MM.1S (cell line): Measurements from ENCODE around the gene TXK.

Experiments used
- DNase-seq: peaks from one replicate; pipeline ENCODE4 v3.0.0-alpha.2; 2015
- H2AFZ ChIP-seq: fragments of 300-600 bp; sonication (generic); 2 replicates; pipeline ENCODE4 v1.6.0; 2016; ENCODE audit warnings: antibody characterized with exemption, low read length
- H3F3A ChIP-seq: fragments of 300-600 bp; sonication (generic); 2 replicates; pipeline ENCODE4 v1.6.1; 2016; ENCODE audit warnings: mild to moderate bottlenecking, antibody characterized with exemption, low read length, moderate library complexity, mixed read lengths; ENCODE audit not compliant: insufficient read depth
- H3K27ac ChIP-seq: fragments of 300-600 bp; sonication (generic); 2 replicates; pipeline ENCODE4 v1.5.1; 2016; ENCODE audit warnings: mild to moderate bottlenecking, low read length
- H3K27me3 ChIP-seq: fragments of 300-600 bp; sonication (generic); replicated peaks from 2 replicates; pipeline ENCODE4 v1.6.0; 2016; ENCODE audit warnings: low read length; ENCODE audit not compliant: insufficient read depth
- H3K36me3 ChIP-seq: fragments of 300-600 bp; sonication (generic); replicated peaks from 2 replicates; pipeline ENCODE4 v1.6.1; 2016; ENCODE audit warnings: mild to moderate bottlenecking, low read length, mixed read lengths; ENCODE audit not compliant: insufficient read depth
- H3K4me1 ChIP-seq: fragments of 300-600 bp; sonication (generic); 2 replicates; pipeline ENCODE4 v1.6.1; 2016; ENCODE audit warnings: low read length, mixed read lengths
- H3K4me2 ChIP-seq: fragments of 300-600 bp; sonication (generic); 2 replicates; pipeline ENCODE4 v1.6.0; 2016; ENCODE audit warnings: low read depth, low read length
- H3K4me3 ChIP-seq: fragments of 300-600 bp; sonication (generic); 2 replicates; pipeline ENCODE4 v1.5.1; 2016; ENCODE audit warnings: low read length, mixed read lengths
- H3K79me2 ChIP-seq: fragments of 300-600 bp; sonication (generic); 2 replicates; pipeline ENCODE4 v1.6.1; 2016; ENCODE audit warnings: mixed run types, low read length, mixed read lengths
- H3K9ac ChIP-seq: fragments of 300-600 bp; sonication (generic); 2 replicates; pipeline ENCODE4 v1.6.1; 2016; ENCODE audit warnings: low read length, mixed read lengths
- H3K9me2 ChIP-seq: fragments of 300-600 bp; sonication (generic); replicated peaks from 2 replicates; pipeline ENCODE4 v1.6.1; 2016; ENCODE audit warnings: mild to moderate bottlenecking, low read length, mixed read lengths; ENCODE audit not compliant: insufficient read depth
- H3K9me3 ChIP-seq: fragments of 300-600 bp; sonication (generic); replicated peaks from 2 replicates; pipeline ENCODE4 v1.6.1; 2016; ENCODE audit warnings: mild to moderate bottlenecking, low read length, mixed read lengths; ENCODE audit not compliant: insufficient read depth
- H4K20me1 ChIP-seq: fragments of 300-600 bp; sonication (generic); 2 replicates; pipeline ENCODE4 v1.6.1; 2016; ENCODE audit warnings: mild to moderate bottlenecking, low read length, moderate library complexity, mixed read lengths; ENCODE audit not compliant: insufficient read depth
- EZH2 ChIP-seq: fragments of 300-600 bp; sonication (generic); optimal IDR thresholded peaks from 2 replicates; pipeline ENCODE3; 2017; ENCODE audit warnings: low read depth, mild to moderate bottlenecking, antibody characterized with exemption, low read length, mixed read lengths
- EZH2phosphoT487 ChIP-seq: fragments of 300-600 bp; sonication (generic); IDR thresholded peaks from 2 replicates; pipeline ENCODE4 v1.6.1; 2018; ENCODE audit warnings: antibody characterized with exemption, low read length
- TF ChIP-seq, protein P1 (sequence below): fragments of 300-600 bp; sonication (generic); IDR thresholded peaks from 2 replicates; pipeline ENCODE4 v1.5.1; 2016; ENCODE audit warnings: antibody characterized with exemption, low read length, mixed read lengths

The TXK gene

DNA sequence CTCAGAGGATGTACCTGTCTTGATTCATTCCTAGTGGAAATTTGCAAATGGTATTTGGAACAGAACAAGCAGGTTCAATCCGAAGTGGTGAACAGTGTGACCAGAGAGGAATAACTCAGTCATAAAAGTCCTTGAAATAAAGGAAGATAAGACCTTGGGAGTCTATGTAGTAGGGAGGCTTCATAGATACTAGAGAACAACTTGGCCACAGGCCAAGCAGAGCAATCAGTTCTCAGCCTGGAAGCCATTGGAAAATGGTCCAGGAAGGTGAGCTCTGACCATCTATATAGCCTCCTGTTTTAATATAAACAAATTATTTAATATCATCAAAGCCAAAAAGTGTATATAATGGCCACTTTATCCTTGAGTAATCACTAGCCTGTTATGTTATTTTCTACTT is 11.3 kb downstream of the TXK start:
- Histone ChIP-seq H4K20me1 (no peaks in the 10 kb centered on the region), H3K79me2 (no peaks in the 10 kb centered on the region), H3K9me3 (no peaks in the 10 kb centered on the region), H3K9me2 (no peaks in the 10 kb centered on the region), H3K9ac (no peak overlapping the region), H3K4me2 (no peak overlapping the region), H3K4me1 (peaks cover 5% of the 10 kb centered on the region; the same call in 1 of the 2 replicates), H2AFZ (no peak overlapping the region), H3K36me3 (no peaks in the 10 kb centered on the region), H3K27me3 (no peaks in the 10 kb centered on the region), H3F3A (0 out of 2 replicates have a peak, but pooled peaks cover 3% of the 10 kb centered on the region), H3K4me3 (no peak overlapping the region), H3K27ac (no peak overlapping the region)
- no peak for DNase-seq
- TF ChIP-seq, protein P1, sequence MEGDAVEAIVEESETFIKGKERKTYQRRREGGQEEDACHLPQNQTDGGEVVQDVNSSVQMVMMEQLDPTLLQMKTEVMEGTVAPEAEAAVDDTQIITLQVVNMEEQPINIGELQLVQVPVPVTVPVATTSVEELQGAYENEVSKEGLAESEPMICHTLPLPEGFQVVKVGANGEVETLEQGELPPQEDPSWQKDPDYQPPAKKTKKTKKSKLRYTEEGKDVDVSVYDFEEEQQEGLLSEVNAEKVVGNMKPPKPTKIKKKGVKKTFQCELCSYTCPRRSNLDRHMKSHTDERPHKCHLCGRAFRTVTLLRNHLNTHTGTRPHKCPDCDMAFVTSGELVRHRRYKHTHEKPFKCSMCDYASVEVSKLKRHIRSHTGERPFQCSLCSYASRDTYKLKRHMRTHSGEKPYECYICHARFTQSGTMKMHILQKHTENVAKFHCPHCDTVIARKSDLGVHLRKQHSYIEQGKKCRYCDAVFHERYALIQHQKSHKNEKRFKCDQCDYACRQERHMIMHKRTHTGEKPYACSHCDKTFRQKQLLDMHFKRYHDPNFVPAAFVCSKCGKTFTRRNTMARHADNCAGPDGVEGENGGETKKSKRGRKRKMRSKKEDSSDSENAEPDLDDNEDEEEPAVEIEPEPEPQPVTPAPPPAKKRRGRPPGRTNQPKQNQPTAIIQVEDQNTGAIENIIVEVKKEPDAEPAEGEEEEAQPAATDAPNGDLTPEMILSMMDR, result no peak
- TF ChIP-seq EZH2phosphoT487, result no peak
- TF ChIP-seq EZH2, result no peak

GRCh38 chr4:48121180-48121579 is 12.9 kb downstream of the TXK start:
- H3K9ac ChIP-seq, result no peak overlapping the region
- H3F3A ChIP-seq, result no peaks in the 10 kb centered on the region
- H3K9me2 ChIP-seq, result no peaks in the 10 kb centered on the region
- H4K20me1 ChIP-seq, result no peaks in the 10 kb centered on the region
- no peaks in the 10 kb centered on the region for H3K79me2 ChIP-seq
- H2AFZ ChIP-seq, result no peak overlapping the region
- H3K27ac ChIP-seq, result no peak overlapping the region
- no peak overlapping the region for H3K4me3 ChIP-seq
- no peak for DNase-seq
- no peak overlapping the region for H3K4me2 ChIP-seq
- H3K9me3 ChIP-seq, result no peaks in the 10 kb centered on the region
- no peaks in the 10 kb centered on the region for H3K4me1 ChIP-seq
- H3K27me3 ChIP-seq, result no peaks in the 10 kb centered on the region
- TF ChIP-seq EZH2 (no peak), EZH2phosphoT487 (no peak)
- TF ChIP-seq, protein P1, result no peak
- no peaks in the 10 kb centered on the region for H3K36me3 ChIP-seq

- no peak overlapping the region for H3K9ac ChIP-seq
- H3K79me2 ChIP-seq, result no peaks in the 10 kb centered on the region
- no peak overlapping the region for H3K4me3 ChIP-seq
- H2AFZ ChIP-seq, result no peak overlapping the region
- TF ChIP-seq EZH2, result no peak
- TF ChIP-seq, protein P1, result no peak
- no peak for TF ChIP-seq EZH2phosphoT487
- no peaks in the 10 kb centered on the region for H3K36me3 ChIP-seq
- H4K20me1 ChIP-seq, result no peaks in the 10 kb centered on the region
- no peaks in the 10 kb centered on the region for H3K27me3 ChIP-seq
- no peak overlapping the region for H3K4me2 ChIP-seq
- no peaks in the 10 kb centered on the region for H3K9me2 ChIP-seq
- H3K4me1 ChIP-seq, result no peaks in the 10 kb centered on the region
- no peak for DNase-seq
- no peaks in the 10 kb centered on the region for H3F3A ChIP-seq
- H3K9me3 ChIP-seq, result no peaks in the 10 kb centered on the region
- H3K27ac ChIP-seq, result no peak overlapping the region
These were observed 13.9 kb downstream of the TXK start for GRCh38 chr4:48120132-48120531.

GRCh38 chr4:48119646-48120045 is 14.4 kb downstream of the TXK start:
- H2AFZ ChIP-seq, result no peak overlapping the region
- no peaks in the 10 kb centered on the region for H3K4me1 ChIP-seq
- H3K79me2 ChIP-seq, result no peaks in the 10 kb centered on the region
- H3K27ac ChIP-seq, result no peak overlapping the region
- H3K4me3 ChIP-seq, result no peak overlapping the region
- no peaks in the 10 kb centered on the region for H3K9me2 ChIP-seq
- TF ChIP-seq EZH2 (no peak), EZH2phosphoT487 (no peak)
- TF ChIP-seq, protein P1, result no peak
- no peaks in the 10 kb centered on the region for H3K27me3 ChIP-seq
- no peak overlapping the region for H3K9ac ChIP-seq
- no peaks in the 10 kb centered on the region for H3K9me3 ChIP-seq
- no peaks in the 10 kb centered on the region for H3K36me3 ChIP-seq
- no peak overlapping the region for H3K4me2 ChIP-seq
- no peaks in the 10 kb centered on the region for H4K20me1 ChIP-seq
- no peaks in the 10 kb centered on the region for H3F3A ChIP-seq
- no peak for DNase-seq
